ENCODE measurements around the gene AIP.
"Not testable (repeated sequence)": the region's sequence is repeated elsewhere in the genome, so short reads cannot be mapped to it uniquely, and the experiment has no call there.

AIP gene

GRCh38 chr11:67449116-67449844 is 33.5 kb upstream of the AIP start:
- no peak for DNase-seq

- DNase-seq: no peak
Observed at GRCh38 chr11:67450796-67451657, 31.8 kb upstream of the AIP start.

GRCh38 chr11:67451658-67451976 is 31.2 kb upstream of the AIP start:
- DNase-seq: no peak

GRCh38 chr11:67452141-67452952 is 30.5 kb upstream of the AIP start, which contains the start of gene GPR152:
GPR152 (minus strand) TSS chr11:67452729; CDS start chr11:67452724, 5 bp downstream.
- no peak for DNase-seq

GRCh38 chr11:67453816-67454732 is 28.8 kb upstream of the AIP start:
- no peak for DNase-seq

GRCh38 chr11:67455054-67455453 is 27.8 kb upstream of the AIP start, which contains the start of gene CABP4:
CABP4 (plus strand) TSS chr11:67455354; CDS start chr11:67455424, 70 bp downstream.
- DNase-seq: no peak

- DNase-seq: no peak
Observed at GRCh38 chr11:67456068-67456705, 26.6 kb upstream of the AIP start.

GRCh38 chr11:67457453-67457852 is 25.4 kb upstream of the AIP start:
- DNase-seq: no peak

DNA sequence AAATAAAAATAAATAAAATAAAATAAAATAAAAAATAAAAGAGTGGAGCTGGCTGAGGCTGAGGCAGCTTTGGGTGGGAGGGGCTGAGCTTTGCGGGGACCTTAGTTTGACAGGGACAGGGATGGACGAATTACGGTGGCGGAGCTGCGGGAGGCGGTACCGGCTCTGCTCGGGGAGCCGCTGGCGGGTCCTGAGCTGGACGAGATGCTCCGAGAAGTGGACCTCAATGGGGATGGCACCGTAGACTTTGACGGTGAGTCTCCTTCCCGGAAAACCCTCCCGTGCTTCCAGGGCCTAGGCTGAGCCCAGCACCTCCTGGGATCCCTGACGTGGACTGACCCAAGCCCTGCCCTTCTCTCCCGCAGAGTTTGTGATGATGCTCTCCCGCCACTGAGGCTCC is 24.6 kb upstream of the AIP start:
- no peak for DNase-seq

GRCh38 chr11:67463186-67463585 is 19.6 kb upstream of the AIP start:
- no peak for DNase-seq

- no peak for DNase-seq
Observed at GRCh38 chr11:67463680-67464410, 19.0 kb upstream of the AIP start.

- DNase-seq: peak; percentile 72
Observed at GRCh38 chr11:67464411-67465188, 18.2 kb upstream of the AIP start.

GRCh38 chr11:67465189-67465510 is 17.7 kb upstream of the AIP start:
- no peak for DNase-seq

GRCh38 chr11:67465530-67465929 is 17.3 kb upstream of the AIP start:
- not testable (repeated sequence) for DNase-seq

GRCh38 chr11:67466367-67466766 is 16.5 kb upstream of the AIP start:
- DNase-seq: no peak

DNA sequence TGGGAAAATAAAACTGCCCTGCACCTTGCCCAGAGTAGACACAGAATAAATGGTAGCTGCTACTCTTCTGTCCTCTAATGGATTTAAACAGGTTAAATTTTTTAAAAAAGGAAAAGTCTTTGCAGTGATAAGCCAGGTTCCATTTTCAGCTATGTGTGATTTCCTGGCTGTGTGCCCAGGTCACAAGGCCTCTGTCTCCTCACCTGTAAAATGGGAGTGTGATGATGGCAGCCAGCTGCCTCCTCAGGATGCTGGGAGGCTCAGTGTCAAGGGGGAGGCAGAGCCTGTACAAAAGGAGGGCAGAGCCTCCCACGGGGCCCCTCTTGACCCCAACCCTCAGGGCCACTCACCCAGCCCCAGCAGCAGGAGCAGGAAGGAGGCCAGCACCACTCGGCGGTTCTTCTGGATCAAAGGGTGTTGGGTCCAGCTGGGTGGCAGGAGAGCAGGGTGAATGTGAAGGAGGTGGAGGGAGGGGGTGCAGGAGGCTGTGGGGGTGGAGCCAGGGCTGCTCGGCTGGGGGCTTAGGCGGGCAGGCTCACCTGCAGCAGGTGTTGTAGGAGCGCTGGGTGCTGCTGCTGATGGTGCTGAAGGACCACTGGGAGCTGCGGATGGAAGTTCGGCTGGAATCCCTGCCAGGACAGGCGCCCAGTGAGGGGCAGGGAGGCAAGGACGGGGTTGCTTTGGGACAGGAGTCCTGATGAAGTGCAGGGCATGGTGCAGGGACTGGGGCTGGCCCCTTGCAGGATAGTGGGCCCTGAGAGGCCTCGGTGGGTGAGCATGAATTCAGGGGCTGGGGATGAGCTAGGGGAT is 15.7 kb upstream of the AIP start:
- no peak for DNase-seq

DNA sequence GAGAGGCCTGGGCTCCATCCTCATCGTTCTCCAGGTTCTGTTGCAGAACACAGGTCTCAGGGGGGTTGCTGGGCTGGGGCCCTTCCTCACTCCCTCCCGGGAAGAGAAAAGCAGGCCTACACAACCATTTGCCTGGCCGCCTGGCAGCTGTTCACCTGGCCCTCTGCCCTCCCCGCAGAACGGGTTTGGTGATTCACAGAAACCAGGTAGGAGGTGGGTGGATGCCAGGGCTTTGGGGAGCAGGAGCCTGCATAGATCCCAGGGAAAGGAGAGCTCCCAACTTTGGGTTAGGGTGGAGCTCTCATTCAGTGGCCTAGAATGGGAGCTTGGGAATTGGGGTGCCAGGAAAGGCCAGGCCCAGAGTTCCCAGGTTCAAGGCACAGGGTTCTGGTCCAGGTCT is 14.8 kb upstream of the AIP start:
- no peak for DNase-seq

GRCh38 chr11:67468456-67468758 is 14.4 kb upstream of the AIP start:
- no peak for DNase-seq

DNA sequence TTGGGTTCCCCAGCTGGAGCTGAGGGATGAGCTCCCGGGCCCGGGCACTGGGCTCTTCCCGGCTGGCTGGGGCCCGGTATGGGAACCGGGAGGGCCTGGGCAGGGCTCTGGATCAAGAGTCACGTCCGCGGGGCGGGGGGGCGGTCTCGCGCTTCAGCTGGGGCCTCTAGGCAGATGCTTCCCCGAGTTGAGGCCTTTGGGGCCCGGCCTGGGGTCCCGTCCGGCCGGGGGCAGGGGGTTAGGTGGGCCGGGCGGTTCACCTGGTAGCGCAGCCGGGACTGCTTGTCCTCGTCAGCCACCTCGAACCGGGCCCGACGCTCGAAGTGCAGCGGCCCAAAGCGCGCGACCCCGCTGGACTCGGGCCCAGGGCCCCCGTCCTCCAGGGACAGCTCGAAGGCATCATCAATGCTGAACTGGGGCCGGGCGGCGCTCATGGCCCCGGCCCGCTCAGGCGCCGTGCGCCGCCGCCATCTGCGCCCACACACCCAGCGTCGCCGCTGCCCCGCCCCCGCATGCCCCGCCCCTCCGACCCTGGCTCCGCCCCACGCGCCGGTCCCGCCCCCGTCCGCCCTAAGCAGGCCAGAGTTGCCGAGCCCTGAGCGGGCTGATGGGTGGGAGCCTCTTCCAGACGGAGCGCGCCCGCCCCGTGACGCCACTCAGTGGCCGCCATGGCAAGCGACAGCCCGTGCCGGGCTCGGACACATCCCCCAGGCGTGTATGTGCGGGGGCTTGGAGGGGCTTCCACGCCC is 13.9 kb upstream of the AIP start, which contains the start of gene TMEM134:
Gene TMEM134, minus strand, starts transcription at position 493 of the 749 bp plus-strand sequence. Its CDS starts 59 bp downstream, at position 434.
- DNase-seq: peak; percentile 43
